PC-9 (cell line): ENCODE data around the gene RBM18. TPM values are rescaled to one million over a fixed set of nuclear protein-coding genes. Genes with fewer than 3 reads are reported as not detected.

ENCODE experiments used
- BruUV-seq: library from RNA; stranded (reverse); fragments of 400-500 nt; replicated peaks from 2 replicates; lab custom pipeline; 2021; lab: Mats Ljungman, UMichigan
- CTCF ChIA-PET: fragments of 300-600 bp; sonication (Branson Sonifier 250); formaldehyde crosslinking; loops from one replicate; lab custom pipeline; 2022; ENCODE audit warnings: antibody characterized with exemption; lab: Charles Lee
- POLR2A ChIA-PET: fragments of 300-600 bp; sonication (Branson Sonifier 250); formaldehyde crosslinking; loops from one replicate; lab custom pipeline; 2022; ENCODE audit warnings: antibody characterized with exemption; ENCODE audit not compliant: unreplicated experiment; lab: Charles Lee
- DNase-seq, 2 experiments: peaks; one replicate each; pipeline versions ENCODE4 v3.0.0 to v3.0.0-alpha.2; 2015 to 2022; ENCODE audit warnings: mixed read lengths in 1 of 2
- H2AFZ ChIP-seq: fragments of 200-600 bp; sonication (generic); 2 replicates; pipeline ENCODE4 v1.8.1; 2017; ENCODE audit warnings: antibody characterized with exemption
- H3F3A ChIP-seq: fragments of 200-600 bp; sonication (generic); 2 replicates; pipeline ENCODE4 v1.8.1; 2017; ENCODE audit warnings: antibody characterized with exemption, mild to moderate bottlenecking, low read depth; ENCODE audit not compliant: insufficient read depth
- H3K27ac ChIP-seq: fragments of 200-600 bp; sonication (generic); 2 replicates; pipeline ENCODE4 v1.6.1; 2016; ENCODE audit warnings: mixed run types
- H3K27me3 ChIP-seq: fragments of 200-600 bp; sonication (generic); 2 replicates; pipeline ENCODE4 v1.6.1; 2016; ENCODE audit warnings: low read depth, mixed run types; ENCODE audit not compliant: insufficient read depth
- H3K36me3 ChIP-seq: fragments of 200-600 bp; sonication (generic); 2 replicates; pipeline ENCODE4 v1.6.1; 2016; ENCODE audit warnings: low read depth, mixed run types
- H3K4me1 ChIP-seq: fragments of 200-600 bp; sonication (generic); replicated peaks from 2 replicates; pipeline ENCODE4 v1.6.1; 2016; ENCODE audit warnings: mixed run types; ENCODE audit not compliant: insufficient read depth
- H3K4me2 ChIP-seq: fragments of 200-600 bp; sonication (generic); 2 replicates; pipeline ENCODE4 v1.6.1; 2017; ENCODE audit warnings: mixed run types
- H3K4me3 ChIP-seq: fragments of 200-600 bp; sonication (generic); 2 replicates; pipeline ENCODE4 v1.6.1; 2016; ENCODE audit warnings: mixed run types
- H3K79me2 ChIP-seq: fragments of 200-600 bp; sonication (generic); 2 replicates; pipeline ENCODE4 v1.6.1; 2017; ENCODE audit warnings: low read depth, mixed run types
- H3K9me2 ChIP-seq: fragments of 200-600 bp; sonication (generic); 2 replicates; pipeline ENCODE4 v1.8.1; 2017; ENCODE audit warnings: mild to moderate bottlenecking; ENCODE audit not compliant: insufficient read depth
- H3K9me3 ChIP-seq: fragments of 200-600 bp; sonication (generic); 2 replicates; pipeline ENCODE4 v1.8.1; 2016; ENCODE audit warnings: low read depth; ENCODE audit not compliant: insufficient read depth
- H4K20me1 ChIP-seq: fragments of 200-600 bp; sonication (generic); 2 replicates; pipeline ENCODE4 v1.8.1; 2017; ENCODE audit not compliant: insufficient read depth
- EZH2 ChIP-seq: fragments of 200-600 bp; sonication (generic); IDR thresholded peaks from 2 replicates; pipeline ENCODE4 v1.8.0; 2017; ENCODE audit warnings: antibody characterized with exemption, low read depth
- intact Hi-C: fragments of 100-400 bp; cut with micrococcal nuclease; formaldehyde crosslinking; loops from one replicate; pipeline ENCODE4 v1.10.0; 2022; ENCODE audit not compliant: unreplicated experiment
- total RNA-seq: library from RNA; stranded (reverse); gene quantifications from 2 replicates; pipeline ENCODE4 v1.2.3, GENCODE V29; 2021
- TF ChIP-seq, protein P1 (sequence below): fragments of 200-600 bp; sonication (generic); conservative IDR thresholded peaks from 2 replicates; pipeline ENCODE4 v1.6.1; 2017; ENCODE audit warnings: mixed run types, antibody characterized with exemption, mild to moderate bottlenecking, moderate library complexity

RBM18 gene
- total RNA-seq, 1 experiment from 2014 or later, result 15.1 TPM

DNA sequence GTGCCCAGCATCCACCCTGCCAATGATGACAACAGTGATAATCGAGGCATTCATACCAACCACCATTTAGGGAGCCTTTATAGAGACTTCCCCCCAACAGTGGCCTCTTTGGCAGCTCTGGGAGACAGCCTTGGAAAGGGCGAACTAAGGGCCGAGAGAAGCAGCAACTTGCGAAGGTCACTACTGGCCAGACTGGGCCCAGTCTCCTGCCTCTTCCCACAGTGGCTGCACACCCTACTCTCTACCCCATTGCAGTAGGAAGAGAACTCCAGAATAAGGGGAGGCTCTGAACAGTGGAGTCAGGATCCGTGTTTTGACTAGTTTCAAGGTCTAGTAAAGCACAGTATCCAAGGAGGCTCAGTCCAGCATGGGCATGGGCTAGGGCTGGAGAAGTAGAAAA lies 41.2 kb downstream of the RBM18 start:
- no peaks in the 10 kb centered on the region for H4K20me1 ChIP-seq
- peaks cover 3% of the 10 kb centered on the region; the same call in 1 of the 2 replicates for H3K27me3 ChIP-seq
- no peaks in the 10 kb centered on the region for H3K4me1 ChIP-seq
- no peaks in the 10 kb centered on the region for H3K9me3 ChIP-seq
- CTCF ChIA-PET, result no interaction called here
- H3K4me2 ChIP-seq, result no peak overlapping the region
- no peaks in the 10 kb centered on the region for H3K79me2 ChIP-seq
- H3K4me3 ChIP-seq, result no peak overlapping the region
- H3K36me3 ChIP-seq, result no peaks in the 10 kb centered on the region
- H3F3A ChIP-seq, result no peaks in the 10 kb centered on the region
- no TSS peak for BruUV-seq
- POLR2A ChIA-PET, result no interaction called here
- H3K9me2 ChIP-seq, result no peaks in the 10 kb centered on the region
- TF ChIP-seq, protein P1, sequence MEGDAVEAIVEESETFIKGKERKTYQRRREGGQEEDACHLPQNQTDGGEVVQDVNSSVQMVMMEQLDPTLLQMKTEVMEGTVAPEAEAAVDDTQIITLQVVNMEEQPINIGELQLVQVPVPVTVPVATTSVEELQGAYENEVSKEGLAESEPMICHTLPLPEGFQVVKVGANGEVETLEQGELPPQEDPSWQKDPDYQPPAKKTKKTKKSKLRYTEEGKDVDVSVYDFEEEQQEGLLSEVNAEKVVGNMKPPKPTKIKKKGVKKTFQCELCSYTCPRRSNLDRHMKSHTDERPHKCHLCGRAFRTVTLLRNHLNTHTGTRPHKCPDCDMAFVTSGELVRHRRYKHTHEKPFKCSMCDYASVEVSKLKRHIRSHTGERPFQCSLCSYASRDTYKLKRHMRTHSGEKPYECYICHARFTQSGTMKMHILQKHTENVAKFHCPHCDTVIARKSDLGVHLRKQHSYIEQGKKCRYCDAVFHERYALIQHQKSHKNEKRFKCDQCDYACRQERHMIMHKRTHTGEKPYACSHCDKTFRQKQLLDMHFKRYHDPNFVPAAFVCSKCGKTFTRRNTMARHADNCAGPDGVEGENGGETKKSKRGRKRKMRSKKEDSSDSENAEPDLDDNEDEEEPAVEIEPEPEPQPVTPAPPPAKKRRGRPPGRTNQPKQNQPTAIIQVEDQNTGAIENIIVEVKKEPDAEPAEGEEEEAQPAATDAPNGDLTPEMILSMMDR, result no peak
- TF ChIP-seq EZH2, result no peak
- H3K27ac ChIP-seq, result no peak overlapping the region
- intact Hi-C loops, result no loop called here
- no peak overlapping the region for H2AFZ ChIP-seq
- no peak for DNase-seq

DNA sequence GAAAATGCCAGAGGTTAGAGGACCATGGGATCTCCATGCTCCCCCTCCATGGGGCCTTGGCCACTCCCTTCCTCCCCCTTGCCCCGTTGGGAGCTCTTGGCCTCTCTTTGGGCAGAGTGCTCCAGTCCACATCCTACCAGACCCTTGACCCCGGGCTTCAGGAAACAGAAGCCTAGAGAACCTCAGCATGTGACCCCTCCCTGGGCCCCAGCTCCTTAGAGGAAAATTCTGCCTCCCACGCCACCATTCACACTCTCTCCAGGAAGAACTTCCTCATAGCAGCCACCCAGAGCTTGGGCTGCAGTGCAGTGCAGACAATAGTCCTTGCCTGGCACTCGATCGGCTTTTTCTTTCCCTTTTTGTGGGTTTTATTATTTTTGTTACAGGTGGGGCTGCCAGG lies 41.8 kb downstream of the RBM18 start:
- Histone ChIP-seq H3K79me2 (no peaks in the 10 kb centered on the region), H3K4me3 (no peak overlapping the region), H3K9me2 (no peaks in the 10 kb centered on the region), H3K4me1 (no peaks in the 10 kb centered on the region), H4K20me1 (no peaks in the 10 kb centered on the region), H3K4me2 (peak overlapping the region; percentile 36; the same call in 1 of the 2 replicates), H3F3A (peaks cover under 1% of the 10 kb centered on the region; the same call in 1 of the 2 replicates), H3K9me3 (no peaks in the 10 kb centered on the region), H3K27me3 (peaks cover 3% of the 10 kb centered on the region; the same call in 1 of the 2 replicates), H3K36me3 (no peaks in the 10 kb centered on the region), H3K27ac (no peak overlapping the region), H2AFZ (no peak overlapping the region)
- no peak for DNase-seq
- ChIA-PET CTCF (no interaction called here), POLR2A (no interaction called here)
- BruUV-seq, result no TSS peak
- no peak for TF ChIP-seq EZH2
- intact Hi-C loops, result no loop called here

DNA sequence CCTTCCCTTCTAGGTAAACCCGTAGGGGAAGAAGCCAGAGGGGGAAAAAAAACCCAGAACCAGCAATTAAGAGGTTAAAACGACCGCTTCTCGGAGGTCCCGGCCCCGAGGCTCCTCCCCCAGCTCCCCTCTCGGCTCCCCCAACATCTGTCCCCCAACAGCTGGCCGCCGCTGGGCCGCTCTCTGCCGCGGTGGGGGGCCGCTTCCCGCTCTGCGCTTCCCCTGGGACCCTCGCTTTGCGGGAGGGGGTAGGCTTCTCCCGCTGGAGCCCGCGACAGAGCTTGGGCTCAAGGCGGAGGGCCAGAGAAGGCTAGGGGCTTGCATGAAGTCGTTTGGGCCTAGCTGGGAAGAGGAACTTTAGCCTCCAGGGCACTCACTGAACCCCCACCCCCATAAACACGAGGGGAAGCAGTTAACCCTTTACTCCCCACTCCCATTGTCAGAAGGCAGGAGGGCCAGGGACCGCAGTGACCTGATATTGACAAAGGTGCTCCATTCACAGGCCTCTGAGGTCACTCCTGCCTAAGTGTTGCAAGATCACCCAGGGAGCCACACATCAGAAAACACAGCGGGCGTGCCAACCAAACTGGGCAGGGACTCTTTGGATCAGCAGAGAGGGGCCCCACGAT lies 43.3 kb downstream of the RBM18 start:
- Histone ChIP-seq H3K27me3 (0 out of 2 replicates have a peak, but pooled peaks cover 2% of the 10 kb centered on the region), H4K20me1 (no peaks in the 10 kb centered on the region), H3K79me2 (no peaks in the 10 kb centered on the region), H3K4me1 (no peaks in the 10 kb centered on the region), H3K36me3 (no peaks in the 10 kb centered on the region), H3K4me3 (no peak overlapping the region), H3K9me2 (no peaks in the 10 kb centered on the region), H3K9me3 (no peaks in the 10 kb centered on the region), H3F3A (peaks cover 7% of the 10 kb centered on the region; the same call in 1 of the 2 replicates), H3K27ac (no peak overlapping the region), H2AFZ (no peak overlapping the region), H3K4me2 (no peak overlapping the region)
- ChIA-PET CTCF (no interaction called here), POLR2A (no interaction called here)
- no peak for TF ChIP-seq EZH2
- TF ChIP-seq, protein P1, result no peak
- no peak for DNase-seq
- BruUV-seq, result no TSS peak
- intact Hi-C loops, result no loop called here
